Measurements from ENCODE around the gene PPP2R2D.

PPP2R2D gene

DNA sequence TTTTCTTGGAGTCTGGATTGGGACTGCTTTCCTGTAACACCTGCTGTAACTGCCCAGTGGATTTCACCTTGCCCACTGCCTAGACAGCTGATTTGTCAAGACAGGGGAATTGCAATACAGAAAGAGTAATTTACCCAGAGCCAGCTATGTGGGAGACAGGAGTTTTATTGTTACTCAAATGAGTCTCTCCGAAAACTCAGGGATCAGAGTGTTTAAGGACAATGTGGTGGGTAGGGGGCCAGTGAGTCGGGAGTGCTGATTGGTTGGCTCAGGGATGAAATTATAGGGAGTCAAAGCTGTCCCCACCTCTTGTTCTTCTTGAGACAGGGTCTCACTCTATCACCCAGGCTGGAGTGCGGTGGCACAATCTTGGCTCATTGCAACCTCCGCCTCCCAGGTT is 106.2 kb downstream of the PPP2R2D start:
- Histone ChIP-seq H3K4me3 (ENCODE audit: insufficient read length, low read depth) (no peak overlapping the region), H3K4me1 (ENCODE audit: insufficient read depth, insufficient read length) (peaks cover 2% of the 10 kb centered on the region), H3K36me3 (ENCODE audit: insufficient read depth, insufficient read length, low read length) (no peaks in the 10 kb centered on the region), H3K27me3 (ENCODE audit: insufficient read depth, insufficient read length) (no peaks in the 10 kb centered on the region), H3K9ac (ENCODE audit: insufficient read length, low read depth) (no peak overlapping the region), H3K9me3 (ENCODE audit: insufficient read depth, low read length) (peaks cover 7% of the 10 kb centered on the region; the same call in 1 of the 2 replicates)
- DNase-seq (ENCODE audit: low read depth, low spot score) = peak; percentile 54
- TF ChIP-seq YY1 (IDR thresholded peaks at IDR 0.05; ENCODE audit: insufficient read depth, insufficient read length) = no peak

GRCh38 chr10:132007681-132008080 is 106.9 kb downstream of the PPP2R2D start:
- no peak overlapping the region for H3K4me3 ChIP-seq (ENCODE audit: insufficient read length, low read depth)
- H3K4me1 ChIP-seq (ENCODE audit: insufficient read depth, insufficient read length) = no peaks in the 10 kb centered on the region
- H3K36me3 ChIP-seq (ENCODE audit: insufficient read depth, insufficient read length, low read length) = no peaks in the 10 kb centered on the region
- no peak for TF ChIP-seq SUZ12 (IDR thresholded peaks at IDR 0.05; ENCODE audit: extremely low read depth, insufficient read depth, insufficient read length)
- TF ChIP-seq ZNF274 (IDR thresholded peaks at IDR 0.05; ENCODE audit: low read depth, low read length) = no peak
- TF ChIP-seq YY1 (IDR thresholded peaks at IDR 0.05; ENCODE audit: insufficient read depth, insufficient read length) = no peak
- H3K9me3 ChIP-seq (ENCODE audit: insufficient read depth, low read length) = peaks cover 7% of the 10 kb centered on the region; the same call in 1 of the 2 replicates
- no peak overlapping the region for H3K9ac ChIP-seq (ENCODE audit: insufficient read length, low read depth)
- H3K27me3 ChIP-seq (ENCODE audit: insufficient read depth, insufficient read length) = no peaks in the 10 kb centered on the region
- DNase-seq (ENCODE audit: low read depth, low spot score) = no peak

Data from NT2/D1 (cell line).